HepG2 (cell line): ENCODE measurements around the gene SRGAP3. TPM values are rescaled to one million over a fixed set of nuclear protein-coding genes. Genes with fewer than 3 reads are reported as not detected.

Experiments used
- ATAC-seq: fragments of 200-7000 bp; cut with Tn5 transposase; 3 replicates; pipeline ENCODE4 v1.9.1; 2020; ENCODE audit warnings: mild to moderate bottlenecking, moderate library complexity
- BruUV-seq: library from RNA; stranded (reverse); fragments of 400-500 nt; replicated peaks from 2 replicates; lab custom pipeline; 2021; lab: Mats Ljungman, UMichigan
- CTCF ChIA-PET: fragments of 300-600 bp; formaldehyde crosslinking; extraction: SDS; loops from one replicate; lab custom pipeline; 2021; ENCODE audit warnings: low total read pairs, inconsistent platforms, low intra/inter-chr PET ratio; lab: Yijun Ruan, JAX
- POLR2A ChIA-PET: fragments of 350-600 bp; sonication (Branson Sonifier 250); formaldehyde crosslinking; loops from one replicate; lab custom pipeline; 2020; ENCODE audit warnings: antibody characterized with exemption, inconsistent platforms; lab: Yijun Ruan, JAX
- DNase-seq: peaks from one replicate; pipeline ENCODE4 v3.0.0-alpha.2; 2015; ENCODE audit warnings: low spot score
- FAIRE-seq: peaks from 3 replicates; lab custom pipeline; 2011; peaks lifted over from hg19 to GRCh38; lab: Jason Lieb, UNC
- H2AFZ ChIP-seq: one replicate; pipeline ENCODE4 v1.6.1; 2011; ENCODE audit warnings: low read length, inconsistent platforms
- H3K27ac ChIP-seq: fragments of 300-600 bp; 3 replicates; pipeline ENCODE4 v1.8.0; 2011; ENCODE audit warnings: mixed run types, mild to moderate bottlenecking, mixed read lengths, low read length, inconsistent platforms; ENCODE audit not compliant: insufficient read depth; ENCODE audit errors: extremely low read length
- H3K27me3 ChIP-seq, 2 experiments: fragments of 200-600 bp in 1 of 2; 2 replicates in 1 of 2; 3 replicates in 1 of 2; pipeline versions ENCODE4 v1.6.0 to v1.8.0; 2011; ENCODE audit warnings: low read length in 2 of 2, mild to moderate bottlenecking in 2 of 2, moderate library complexity in 2 of 2, inconsistent platforms in 1 of 2; ENCODE audit not compliant: insufficient read depth in 2 of 2, control insufficient read depth in 1 of 2
- H3K36me3 ChIP-seq, 2 experiments: fragments of 200-600 bp in 1 of 2; replicated peaks in 1 of 2; 2 replicates in 1 of 2; 3 replicates in 1 of 2; pipeline versions ENCODE4 v1.5.1 to v1.8.0; 2011; ENCODE audit warnings: low read length in 2 of 2, inconsistent platforms in 1 of 2; ENCODE audit not compliant: insufficient read depth in 2 of 2, control insufficient read depth in 1 of 2
- H3K4me1 ChIP-seq: 2 replicates; pipeline ENCODE4 v1.5.1; 2012; ENCODE audit warnings: low read length, inconsistent platforms; ENCODE audit not compliant: insufficient read depth
- H3K4me2 ChIP-seq: 2 replicates; pipeline ENCODE4 v1.6.0; 2011; ENCODE audit warnings: low read depth, low read length, inconsistent platforms
- H3K4me3 ChIP-seq, 3 experiments: fragments of 200-600 bp in 1 of 3; sonication (generic), shearing (Covaris generic) in 1 of 3; replicated peaks in 1 of 3; 2 replicates each; pipeline ENCODE4 v1.5.1; 2011 to 2016; ENCODE audit warnings: low read length in 3 of 3, inconsistent platforms in 2 of 3, low read depth in 2 of 3, mild to moderate bottlenecking in 2 of 3, control low read depth in 1 of 3, mixed read lengths in 1 of 3; ENCODE audit not compliant: insufficient read depth in 1 of 3
- H3K79me2 ChIP-seq: one replicate; pipeline ENCODE4 v1.6.1; 2011; ENCODE audit warnings: low read length, inconsistent platforms; ENCODE audit not compliant: insufficient read depth
- H3K9ac ChIP-seq: 2 replicates; pipeline ENCODE4 v1.6.0; 2011; ENCODE audit warnings: mild to moderate bottlenecking, low read depth, low read length, inconsistent platforms; ENCODE audit not compliant: insufficient read depth
- H3K9me3 ChIP-seq: 2 replicates; pipeline ENCODE4 v1.5.1; 2012; ENCODE audit warnings: mild to moderate bottlenecking, low read length
- H4K20me1 ChIP-seq: 2 replicates; pipeline ENCODE4 v1.6.0; 2011; ENCODE audit warnings: inconsistent platforms, mild to moderate bottlenecking, low read length, moderate library complexity; ENCODE audit not compliant: insufficient read depth
- KAT8 ChIP-seq: IDR thresholded peaks from 2 replicates; pipeline ENCODE4 v1.6.1; 2016; ENCODE audit warnings: missing genetic modification reagents, missing compliant biosample characterization
- NBN ChIP-seq: fragments of 450-650 bp; conservative IDR thresholded peaks from 2 replicates; pipeline ENCODE4 v1.6.1; 2017
- POGZ ChIP-seq: sonication (generic); formaldehyde crosslinking; IDR thresholded peaks from 2 replicates; pipeline ENCODE4 v1.4.0; 2020; ENCODE audit warnings: mild to moderate bottlenecking, missing genetic modification reagents
- RNF2 ChIP-seq: fragments of 450-650 bp; conservative IDR thresholded peaks from 2 replicates; pipeline ENCODE4 v1.6.1; 2016; ENCODE audit warnings: low read depth
- U2AF1 ChIP-seq: fragments of 200-400 bp; formaldehyde crosslinking; optimal IDR thresholded peaks from 2 replicates; pipeline ENCODE3; 2017; ENCODE audit warnings: mild to moderate bottlenecking, low read depth, low read length
- ZFP36L1 ChIP-seq: sonication (generic); formaldehyde crosslinking; IDR thresholded peaks from 2 replicates; pipeline ENCODE4 v1.8.0; 2022; ENCODE audit warnings: mild to moderate bottlenecking, missing genetic modification reagents, moderate library complexity
- ZNF460 ChIP-seq: sonication (generic); formaldehyde crosslinking; IDR thresholded peaks from 2 replicates; pipeline ENCODE4 v1.5.1; 2020; ENCODE audit warnings: missing genetic modification reagents, mild to moderate bottlenecking, borderline replicate concordance
- ZNF605 ChIP-seq: sonication (generic); formaldehyde crosslinking; IDR thresholded peaks from 2 replicates; pipeline ENCODE4 v1.8.0; 2022; ENCODE audit warnings: mild to moderate bottlenecking, missing genetic modification reagents
- ZNF616 ChIP-seq: sonication (generic); formaldehyde crosslinking; IDR thresholded peaks from 2 replicates; pipeline ENCODE4 v1.5.0; 2020; ENCODE audit warnings: low read depth, mild to moderate bottlenecking, missing genetic modification reagents
- ZNF766 ChIP-seq: sonication (generic); formaldehyde crosslinking; IDR thresholded peaks from 2 replicates; pipeline ENCODE4 v1.5.0; 2020; ENCODE audit warnings: missing genetic modification reagents, borderline replicate concordance
- ZNF816 ChIP-seq: sonication (generic); formaldehyde crosslinking; IDR thresholded peaks from 2 replicates; pipeline ENCODE4 v1.8.0; 2022; ENCODE audit warnings: missing genetic modification reagents, mild to moderate bottlenecking, borderline replicate concordance
- WGBS: methylation state at CpG from one replicate; pipeline ENCODE4 v1.1.6; 2017; ENCODE audit warnings: low lambda C conversion rate; 5-methylcytosine and 5-hydroxymethylcytosine counted together
- in situ Hi-C: cut with HindIII; loops from 2 replicates; pipeline ENCODE4 v1.10.0; 2017; ENCODE audit warnings: low pct_unique_long_range_greater_than_20kb; ENCODE audit not compliant: extremely low pct_ligation_motif_present
- intact Hi-C: fragments of 100-400 bp; cut with micrococcal nuclease; formaldehyde crosslinking; loops from one replicate; pipeline ENCODE4 v1.10.0; 2022; ENCODE audit not compliant: unreplicated experiment
- polyA plus RNA-seq, 8 experiments: library from polyadenylated mRNA; depleted of rRNA in 3 of 8; stranded (reverse) in 7 of 8; unstranded in 1 of 8; fragments of >200 nt; fragmentation: Illumina TruSeq in 4 of 8; extraction: Trizol in 4 of 8; gene quantifications; 2 replicates each; pipeline versions ENCODE4 v1.2.1 to v1.2.3, GENCODE V29; 2011 to 2016; ENCODE audit warnings: low read depth in 4 of 8, missing spikeins in 1 of 8, mixed read lengths in 1 of 8; ENCODE audit not compliant: insufficient read depth in 1 of 8
- total RNA-seq, 5 experiments: library from RNA; depleted of rRNA; stranded (reverse); fragments of >200 nt; fragmentation: Illumina TruSeq; extraction: Trizol; gene quantifications; 2 replicates each; pipeline ENCODE4 v1.2.3, GENCODE V29; 2016; ENCODE audit warnings: low read depth in 1 of 5
- TF ChIP-seq, protein P1 (sequence below): sonication (generic); formaldehyde crosslinking; IDR thresholded peaks from 2 replicates; pipeline ENCODE4; 2020; ENCODE audit warnings: missing genetic modification reagents, mild to moderate bottlenecking, borderline replicate concordance
- TF ChIP-seq, protein P2 (sequence below), 2 experiments: fragments of 450-650 bp in 1 of 2; sonication (generic) in 1 of 2; formaldehyde crosslinking; IDR thresholded peaks; 2 replicates each; pipeline versions ENCODE4 v1.5.0 to v1.8.0; 2020 to 2022; ENCODE audit warnings: mild to moderate bottlenecking in 1 of 2, missing genetic modification reagents in 1 of 2
- TF ChIP-seq, protein P3 (sequence below): sonication (generic); formaldehyde crosslinking; IDR thresholded peaks from 2 replicates; pipeline ENCODE4 v1.9.0; 2021; ENCODE audit warnings: missing genetic modification reagents, mild to moderate bottlenecking, borderline replicate concordance

The SRGAP3 gene
- total and polyA plus RNA-seq, 2 of the 13 experiments (the other 11 are each of a cell fraction or from before 2014, with no cell fraction given) = 1.2 to 1.4 TPM

DNA sequence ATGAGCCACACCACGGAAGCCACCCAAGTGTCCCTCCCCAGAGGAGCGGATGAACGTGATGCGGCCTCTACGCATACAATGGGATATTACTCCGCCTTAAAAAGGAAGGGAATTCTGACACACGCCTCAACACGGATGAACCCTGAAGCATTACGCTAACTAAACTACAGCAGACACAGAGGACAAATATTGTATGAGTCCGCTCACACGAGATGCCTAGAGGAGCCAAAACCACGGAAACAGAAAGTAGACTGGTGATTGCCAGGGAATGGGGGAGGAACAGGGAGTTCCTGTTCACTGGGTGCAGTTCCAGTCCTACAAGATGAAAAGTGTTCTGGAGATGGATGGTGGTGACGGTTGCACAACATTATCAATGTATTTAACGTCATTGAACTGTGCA lies 32.7 kb downstream of the SRGAP3 start:
- POLR2A ChIA-PET = no interaction called here
- H3K4me3 ChIP-seq = no peak overlapping the region
- DNase-seq (no peak), FAIRE-seq (no peak), ATAC-seq (no peak)
- CTCF ChIA-PET = no interaction called here
- H3K4me1 ChIP-seq = peaks cover 12% of the 10 kb centered on the region
- H3K4me2 ChIP-seq = no peak overlapping the region
- intact Hi-C loops (no loop called here), in situ Hi-C loops (no loop called here)
- no peaks in the 10 kb centered on the region for H3K9me3 ChIP-seq
- no peak overlapping the region for H3K9ac ChIP-seq
- BruUV-seq = no TSS peak
- H3K27ac ChIP-seq = no peak overlapping the region
- TF ChIP-seq ZNF766 (CRISPR knock-in tag) (no peak), ZNF460 (CRISPR knock-in tag) (no peak), KAT8 (CRISPR knock-in tag) (no peak)
- no peak overlapping the region for H2AFZ ChIP-seq
- no peaks in the 10 kb centered on the region for H4K20me1 ChIP-seq
- H3K36me3 ChIP-seq = no peaks in the 10 kb centered on the region
- no peaks in the 10 kb centered on the region for H3K79me2 ChIP-seq
- H3K27me3 ChIP-seq = 0 out of 5 replicates have a peak, but pooled peaks cover 0 to 6% of the 10 kb centered on the region in 2 experiments
- 84% methylated on average over 14 of the region's 14 CpGs for WGBS

DNA sequence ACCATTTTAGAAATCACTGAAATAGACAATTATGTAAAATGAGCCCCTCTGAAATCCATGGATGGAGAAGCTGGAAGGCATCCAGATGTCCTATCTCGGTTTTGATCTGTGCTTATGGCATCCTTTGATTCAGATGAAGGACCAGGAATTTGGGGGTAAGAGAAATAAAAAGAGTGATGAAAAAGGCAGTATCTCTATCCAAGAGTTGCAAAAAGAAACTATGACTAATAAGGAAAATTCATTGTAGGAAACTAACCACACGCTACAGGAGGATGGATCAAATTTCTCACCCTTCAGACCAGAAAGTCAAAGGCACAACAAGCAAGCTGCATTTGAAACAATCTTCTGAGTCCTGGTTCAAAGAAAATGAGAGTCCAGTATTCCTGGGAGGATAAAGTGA lies 34.8 kb downstream of the SRGAP3 start:
- BruUV-seq = no TSS peak
- no peak overlapping the region for H3K4me3 ChIP-seq
- no peak for FAIRE-seq
- H3K4me1 ChIP-seq = peaks cover 12% of the 10 kb centered on the region
- H4K20me1 ChIP-seq = no peaks in the 10 kb centered on the region
- intact Hi-C loops = no loop called here
- H3K27me3 ChIP-seq = 0 out of 5 replicates have a peak, but pooled peaks cover 0 to 6% of the 10 kb centered on the region in 2 experiments
- in situ Hi-C loops = no loop called here
- no peak overlapping the region for H3K4me2 ChIP-seq
- no peak overlapping the region for H3K9ac ChIP-seq
- no peaks in the 10 kb centered on the region for H3K9me3 ChIP-seq
- ATAC-seq = no peak
- H2AFZ ChIP-seq = no peak overlapping the region
- WGBS = 21% methylated on average over 2 of the region's 2 CpGs
- no peaks in the 10 kb centered on the region for H3K79me2 ChIP-seq
- H3K36me3 ChIP-seq = no peaks in the 10 kb centered on the region
- H3K27ac ChIP-seq = no peak overlapping the region
- DNase-seq = no peak
- POLR2A ChIA-PET = no interaction called here
- CTCF ChIA-PET = no interaction called here
- TF ChIP-seq ZNF605 (CRISPR knock-in tag) (no peak), U2AF1 (no peak), ZNF616 (no peak), POGZ (no peak), NBN (no peak), ZNF816 (no peak), ZFP36L1 (CRISPR knock-in tag) (no peak), RNF2 (no peak)
- TF ChIP-seq, protein P1, sequence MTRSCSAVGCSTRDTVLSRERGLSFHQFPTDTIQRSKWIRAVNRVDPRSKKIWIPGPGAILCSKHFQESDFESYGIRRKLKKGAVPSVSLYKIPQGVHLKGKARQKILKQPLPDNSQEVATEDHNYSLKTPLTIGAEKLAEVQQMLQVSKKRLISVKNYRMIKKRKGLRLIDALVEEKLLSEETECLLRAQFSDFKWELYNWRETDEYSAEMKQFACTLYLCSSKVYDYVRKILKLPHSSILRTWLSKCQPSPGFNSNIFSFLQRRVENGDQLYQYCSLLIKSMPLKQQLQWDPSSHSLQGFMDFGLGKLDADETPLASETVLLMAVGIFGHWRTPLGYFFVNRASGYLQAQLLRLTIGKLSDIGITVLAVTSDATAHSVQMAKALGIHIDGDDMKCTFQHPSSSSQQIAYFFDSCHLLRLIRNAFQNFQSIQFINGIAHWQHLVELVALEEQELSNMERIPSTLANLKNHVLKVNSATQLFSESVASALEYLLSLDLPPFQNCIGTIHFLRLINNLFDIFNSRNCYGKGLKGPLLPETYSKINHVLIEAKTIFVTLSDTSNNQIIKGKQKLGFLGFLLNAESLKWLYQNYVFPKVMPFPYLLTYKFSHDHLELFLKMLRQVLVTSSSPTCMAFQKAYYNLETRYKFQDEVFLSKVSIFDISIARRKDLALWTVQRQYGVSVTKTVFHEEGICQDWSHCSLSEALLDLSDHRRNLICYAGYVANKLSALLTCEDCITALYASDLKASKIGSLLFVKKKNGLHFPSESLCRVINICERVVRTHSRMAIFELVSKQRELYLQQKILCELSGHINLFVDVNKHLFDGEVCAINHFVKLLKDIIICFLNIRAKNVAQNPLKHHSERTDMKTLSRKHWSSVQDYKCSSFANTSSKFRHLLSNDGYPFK (CRISPR knock-in tag) = no peak
- TF ChIP-seq, protein P2, sequence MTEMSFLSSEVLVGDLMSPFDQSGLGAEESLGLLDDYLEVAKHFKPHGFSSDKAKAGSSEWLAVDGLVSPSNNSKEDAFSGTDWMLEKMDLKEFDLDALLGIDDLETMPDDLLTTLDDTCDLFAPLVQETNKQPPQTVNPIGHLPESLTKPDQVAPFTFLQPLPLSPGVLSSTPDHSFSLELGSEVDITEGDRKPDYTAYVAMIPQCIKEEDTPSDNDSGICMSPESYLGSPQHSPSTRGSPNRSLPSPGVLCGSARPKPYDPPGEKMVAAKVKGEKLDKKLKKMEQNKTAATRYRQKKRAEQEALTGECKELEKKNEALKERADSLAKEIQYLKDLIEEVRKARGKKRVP (CRISPR knock-in tag; IDR thresholded peaks at IDR 0.05) = no peak
- TF ChIP-seq, protein P3, sequence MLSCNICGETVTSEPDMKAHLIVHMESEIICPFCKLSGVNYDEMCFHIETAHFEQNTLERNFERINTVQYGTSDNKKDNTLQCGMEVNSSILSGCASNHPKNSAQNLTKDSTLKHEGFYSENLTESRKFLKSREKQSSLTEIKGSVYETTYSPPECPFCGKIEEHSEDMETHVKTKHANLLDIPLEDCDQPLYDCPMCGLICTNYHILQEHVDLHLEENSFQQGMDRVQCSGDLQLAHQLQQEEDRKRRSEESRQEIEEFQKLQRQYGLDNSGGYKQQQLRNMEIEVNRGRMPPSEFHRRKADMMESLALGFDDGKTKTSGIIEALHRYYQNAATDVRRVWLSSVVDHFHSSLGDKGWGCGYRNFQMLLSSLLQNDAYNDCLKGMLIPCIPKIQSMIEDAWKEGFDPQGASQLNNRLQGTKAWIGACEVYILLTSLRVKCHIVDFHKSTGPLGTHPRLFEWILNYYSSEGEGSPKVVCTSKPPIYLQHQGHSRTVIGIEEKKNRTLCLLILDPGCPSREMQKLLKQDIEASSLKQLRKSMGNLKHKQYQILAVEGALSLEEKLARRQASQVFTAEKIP = no peak
